NCI-H524 (cell line): ENCODE data around the gene CLK3.
"Not testable (repeated sequence)": the region's sequence is repeated elsewhere in the genome, so short reads cannot be mapped to it uniquely, and the experiment has no call there.

ENCODE experiments used
- DNase-seq, 2 experiments: peaks; one replicate each; lab custom pipeline; 2025; lab: John Stamatoyannopoulos, UW

Gene CLK3

GRCh38 chr15:74642734-74643664 is 27.4 kb downstream of the CLK3 start:
- no peak for DNase-seq

- no peak for DNase-seq
Measured at GRCh38 chr15:74643665-74644204, 28.1 kb downstream of the CLK3 start.

- no peak for DNase-seq
Measured at GRCh38 chr15:74646480-74646879, 30.8 kb downstream of the CLK3 start.

GRCh38 chr15:74648051-74648842 is 32.6 kb downstream of the CLK3 start:
- DNase-seq, result no peak

- no peak for DNase-seq
Measured at GRCh38 chr15:74651242-74651741, 35.7 kb downstream of the CLK3 start.

- no peak for DNase-seq
Measured at GRCh38 chr15:74653426-74654102, 37.9 kb downstream of the CLK3 start.

- peak in 1 of 2 experiments; percentile 24 for DNase-seq
Measured at GRCh38 chr15:74655424-74655823, 39.8 kb downstream of the CLK3 start.

GRCh38 chr15:74656935-74657535 is 41.4 kb downstream of the CLK3 start:
- DNase-seq, result peak; percentile 93 to 97

GRCh38 chr15:74657846-74658245 is 42.2 kb downstream of the CLK3 start:
- DNase-seq, result no peak

- DNase-seq, result not testable (repeated sequence)
Measured at GRCh38 chr15:74661280-74661679, 45.6 kb downstream of the CLK3 start.

GRCh38 chr15:74662064-74662860 is 46.6 kb downstream of the CLK3 start:
- no peak for DNase-seq

- no peak for DNase-seq
Measured at GRCh38 chr15:74663303-74664027, 47.8 kb downstream of the CLK3 start.

GRCh38 chr15:74664028-74664616 is 48.5 kb downstream of the CLK3 start:
- DNase-seq, result no peak

GRCh38 chr15:74664670-74665069 is 49.0 kb downstream of the CLK3 start:
- no peak for DNase-seq

GRCh38 chr15:74667975-74668374 is 52.3 kb downstream of the CLK3 start:
- DNase-seq, result no peak

GRCh38 chr15:74669627-74670026 is 54.0 kb downstream of the CLK3 start:
- no peak for DNase-seq

- DNase-seq, result no peak
Measured at GRCh38 chr15:74674161-74674560, 58.5 kb downstream of the CLK3 start.

- no peak for DNase-seq
Measured at GRCh38 chr15:74676801-74677200, 61.2 kb downstream of the CLK3 start.
